Osteoblast (primary cell): ENCODE data around the gene SPAG16. TPM values are rescaled to one million over a fixed set of nuclear protein-coding genes. Genes with fewer than 3 reads are reported as not detected.

ENCODE experiments used
- DNase-seq: peaks from one replicate; pipeline ENCODE4 v3.0.0; 2011; ENCODE audit warnings: low spot score, mixed read lengths; ENCODE audit not compliant: insufficient read length; ENCODE audit errors: missing footprints
- H2AFZ ChIP-seq: 2 replicates; pipeline ENCODE4 v1.6.0; 2011; ENCODE audit warnings: mild to moderate bottlenecking, low read length
- H3K27ac ChIP-seq: 2 replicates; pipeline ENCODE4 v1.5.1; 2011; ENCODE audit warnings: mild to moderate bottlenecking, low read depth, low read length, moderate library complexity
- H3K27me3 ChIP-seq: 2 replicates; pipeline ENCODE4 v1.6.0; 2012; ENCODE audit warnings: mild to moderate bottlenecking, control low read depth, inconsistent platforms, low read length, moderate library complexity; ENCODE audit not compliant: insufficient read depth
- H3K36me3 ChIP-seq: 2 replicates; pipeline ENCODE4 v1.5.1; 2011; ENCODE audit warnings: mild to moderate bottlenecking, low read length, control low read depth, moderate library complexity; ENCODE audit not compliant: insufficient read depth
- H3K4me1 ChIP-seq: 2 replicates; pipeline ENCODE4 v1.5.1; 2011; ENCODE audit warnings: mild to moderate bottlenecking, low read length, control low read depth, moderate library complexity; ENCODE audit not compliant: insufficient read depth
- H3K4me2 ChIP-seq: 2 replicates; pipeline ENCODE4 v1.6.0; 2011; ENCODE audit warnings: mild to moderate bottlenecking, low read length; ENCODE audit not compliant: insufficient read depth
- H3K4me3 ChIP-seq: fragments of 200-600 bp; sonication (generic); 3 replicates; pipeline ENCODE4 v1.5.1; 2012; ENCODE audit warnings: mild to moderate bottlenecking, low read length, inconsistent platforms; ENCODE audit not compliant: insufficient read depth
- H3K79me2 ChIP-seq: 2 replicates; pipeline ENCODE4 v1.6.0; 2012; ENCODE audit warnings: mild to moderate bottlenecking, low read length, control low read depth, inconsistent platforms; ENCODE audit not compliant: insufficient read depth
- H3K9me3 ChIP-seq: 2 replicates; pipeline ENCODE4 v1.5.1; 2011; ENCODE audit warnings: low read depth, low read length, control low read depth
- H4K20me1 ChIP-seq: 2 replicates; pipeline ENCODE4 v1.6.0; 2012; ENCODE audit warnings: mild to moderate bottlenecking, low read length, control low read depth; ENCODE audit not compliant: insufficient read depth
- CTCF ChIP-seq: IDR thresholded peaks from 2 replicates; pipeline ENCODE4 v1.5.1; 2011; ENCODE audit warnings: mild to moderate bottlenecking, low read depth, low read length, moderate library complexity; ENCODE audit errors: extremely low read depth
- total RNA-seq: library from RNA; depleted of rRNA; stranded (reverse); fragments of >200 nt; gene quantifications from 2 replicates; pipeline ENCODE4 v1.2.3, GENCODE V29; 2012

SPAG16 gene
- total RNA-seq, 1 donor: 47.8 TPM

GRCh38 chr2:214098811-214099210 is 814.5 kb downstream of the SPAG16 start:
- Histone ChIP-seq H3K4me1 (no peaks in the 10 kb centered on the region), H4K20me1 (no peaks in the 10 kb centered on the region), H3K9me3 (no peaks in the 10 kb centered on the region), H3K4me2 (no peak overlapping the region), H3K36me3 (no peaks in the 10 kb centered on the region), H3K79me2 (no peaks in the 10 kb centered on the region), H3K27ac (no peak overlapping the region), H3K4me3 (no peak overlapping the region), H3K27me3 (no peaks in the 10 kb centered on the region), H2AFZ (no peak overlapping the region)
- no peak for TF ChIP-seq CTCF
- no peak for DNase-seq

- no peaks in the 10 kb centered on the region for H3K4me1 ChIP-seq
- no peak for DNase-seq
These were observed 816.2 kb downstream of the SPAG16 start for GRCh38 chr2:214100488-214100887.

GRCh38 chr2:214103276-214104001 is 819.2 kb downstream of the SPAG16 start:
- Histone ChIP-seq H3K4me3 (no peak overlapping the region), H3K79me2 (no peaks in the 10 kb centered on the region), H3K9me3 (no peaks in the 10 kb centered on the region), H3K4me1 (no peaks in the 10 kb centered on the region), H4K20me1 (no peaks in the 10 kb centered on the region), H3K27me3 (no peaks in the 10 kb centered on the region), H3K4me2 (no peak overlapping the region), H3K36me3 (no peaks in the 10 kb centered on the region), H3K27ac (no peak overlapping the region), H2AFZ (no peak overlapping the region)
- DNase-seq: no peak
- no peak for TF ChIP-seq CTCF

More at GRCh38 chr2:214100488-214100887, 816.2 kb downstream of the SPAG16 start:
- Histone ChIP-seq H3K4me3 (no peak overlapping the region), H3K9me3 (no peaks in the 10 kb centered on the region), H2AFZ (no peak overlapping the region), H3K4me2 (no peak overlapping the region), H3K36me3 (no peaks in the 10 kb centered on the region), H3K79me2 (no peaks in the 10 kb centered on the region), H4K20me1 (no peaks in the 10 kb centered on the region), H3K27ac (no peak overlapping the region), H3K27me3 (no peaks in the 10 kb centered on the region)
- no peak for TF ChIP-seq CTCF

GRCh38 chr2:214104219-214104618 is 820.0 kb downstream of the SPAG16 start:
- Histone ChIP-seq H3K79me2 (no peaks in the 10 kb centered on the region), H2AFZ (no peak overlapping the region), H3K9me3 (no peaks in the 10 kb centered on the region), H3K4me2 (no peak overlapping the region), H3K4me1 (no peaks in the 10 kb centered on the region), H3K4me3 (no peak overlapping the region), H3K27me3 (no peaks in the 10 kb centered on the region), H3K36me3 (no peaks in the 10 kb centered on the region), H4K20me1 (no peaks in the 10 kb centered on the region), H3K27ac (no peak overlapping the region)
- TF ChIP-seq CTCF: no peak
- no peak for DNase-seq
